Ectodermal cell (in vitro differentiated cells): ENCODE results near the gene ZNF536.

Source experiments
- H3K27ac ChIP-seq: 2 replicates; pipeline ENCODE4 v1.7.0; 2013; ENCODE audit warnings: mild to moderate bottlenecking, low read depth, low read length; ENCODE audit not compliant: insufficient read depth, poor library complexity, severe bottlenecking
- H3K27me3 ChIP-seq: 2 replicates; pipeline ENCODE4 v1.7.0; 2013; ENCODE audit warnings: mild to moderate bottlenecking, low read length; ENCODE audit not compliant: insufficient read depth, control insufficient read depth, poor library complexity, severe bottlenecking
- H3K36me3 ChIP-seq: one replicate; pipeline ENCODE4 v1.7.0; 2013; ENCODE audit warnings: low read length; ENCODE audit not compliant: control insufficient read depth, insufficient read depth
- H3K4me1 ChIP-seq: one replicate; pipeline ENCODE4 v1.7.0; 2013; ENCODE audit warnings: low read length; ENCODE audit not compliant: control insufficient read depth, insufficient read depth
- H3K4me3 ChIP-seq: 2 replicates; pipeline ENCODE4 v1.7.0; 2013; ENCODE audit warnings: low read depth, low read length, control low read depth; ENCODE audit not compliant: insufficient read depth
- H3K9me3 ChIP-seq: 2 replicates; pipeline ENCODE4 v1.7.0; 2013; ENCODE audit warnings: mild to moderate bottlenecking, low read length, moderate library complexity; ENCODE audit not compliant: control insufficient read depth
- WGBS, 2 experiments: methylation state at CpG; one replicate each; pipeline ENCODE4 v1.1.7; 2013; ENCODE audit warnings: missing lambda C conversion rate in 2 of 2; 5-methylcytosine and 5-hydroxymethylcytosine counted together

ZNF536 gene

DNA sequence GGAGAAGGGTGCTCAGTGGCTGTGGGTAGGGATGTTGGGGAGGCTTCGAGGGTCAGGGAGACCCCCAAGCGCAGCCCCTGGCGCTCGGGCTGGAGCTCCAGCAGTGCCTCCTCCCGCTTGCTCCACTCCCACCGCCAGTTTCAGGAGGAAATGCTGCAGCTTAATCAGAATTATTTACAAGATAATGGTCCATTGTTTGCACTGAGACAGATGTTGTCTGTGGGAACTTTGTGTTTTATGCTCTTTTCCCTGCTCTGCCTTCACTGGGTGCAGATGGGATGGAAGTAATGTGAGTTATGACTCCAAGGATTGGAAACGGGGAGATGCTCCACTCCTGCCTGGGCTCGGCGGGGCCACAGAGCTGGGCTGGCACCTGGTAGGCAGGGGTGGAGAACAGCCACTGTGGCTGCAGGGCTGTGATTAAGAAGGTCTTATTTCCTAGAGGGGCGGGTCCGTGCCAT is 192.4 kb downstream of the ZNF536 start:
- Histone ChIP-seq H3K27me3 (no peaks in the 10 kb centered on the region), H3K27ac (no peak overlapping the region), H3K36me3 (no peaks in the 10 kb centered on the region), H3K9me3 (no peaks in the 10 kb centered on the region), H3K4me3 (no peak overlapping the region), H3K4me1 (no peaks in the 10 kb centered on the region)
- 59 to 63% methylated on average over 11 of the region's 11 CpGs for WGBS, 2 experiments

DNA sequence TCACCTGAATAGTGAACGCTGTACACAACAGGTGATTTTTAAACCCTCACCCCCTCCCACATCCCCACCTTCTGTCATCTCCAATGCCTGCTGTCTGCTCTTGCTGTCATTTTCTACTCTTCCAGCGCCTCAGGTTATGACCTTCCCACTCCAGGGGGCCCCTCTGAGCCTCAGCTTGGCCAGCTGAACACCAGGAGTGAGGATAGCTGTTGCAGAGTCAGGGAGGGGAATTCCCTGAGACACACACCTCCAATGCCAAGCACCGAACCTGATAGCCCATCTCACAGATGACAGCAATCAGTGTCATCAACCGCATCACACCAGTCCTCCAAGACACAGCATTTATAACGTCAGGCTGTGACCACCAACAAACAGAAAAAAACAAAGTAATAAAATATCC is 193.5 kb downstream of the ZNF536 start:
- Histone ChIP-seq H3K9me3 (no peaks in the 10 kb centered on the region), H3K4me3 (no peak overlapping the region), H3K4me1 (no peaks in the 10 kb centered on the region), H3K27me3 (no peaks in the 10 kb centered on the region), H3K27ac (no peak overlapping the region), H3K36me3 (no peaks in the 10 kb centered on the region)
- 65 to 74% methylated on average over 5 of the region's 5 CpGs for WGBS, 2 experiments

DNA sequence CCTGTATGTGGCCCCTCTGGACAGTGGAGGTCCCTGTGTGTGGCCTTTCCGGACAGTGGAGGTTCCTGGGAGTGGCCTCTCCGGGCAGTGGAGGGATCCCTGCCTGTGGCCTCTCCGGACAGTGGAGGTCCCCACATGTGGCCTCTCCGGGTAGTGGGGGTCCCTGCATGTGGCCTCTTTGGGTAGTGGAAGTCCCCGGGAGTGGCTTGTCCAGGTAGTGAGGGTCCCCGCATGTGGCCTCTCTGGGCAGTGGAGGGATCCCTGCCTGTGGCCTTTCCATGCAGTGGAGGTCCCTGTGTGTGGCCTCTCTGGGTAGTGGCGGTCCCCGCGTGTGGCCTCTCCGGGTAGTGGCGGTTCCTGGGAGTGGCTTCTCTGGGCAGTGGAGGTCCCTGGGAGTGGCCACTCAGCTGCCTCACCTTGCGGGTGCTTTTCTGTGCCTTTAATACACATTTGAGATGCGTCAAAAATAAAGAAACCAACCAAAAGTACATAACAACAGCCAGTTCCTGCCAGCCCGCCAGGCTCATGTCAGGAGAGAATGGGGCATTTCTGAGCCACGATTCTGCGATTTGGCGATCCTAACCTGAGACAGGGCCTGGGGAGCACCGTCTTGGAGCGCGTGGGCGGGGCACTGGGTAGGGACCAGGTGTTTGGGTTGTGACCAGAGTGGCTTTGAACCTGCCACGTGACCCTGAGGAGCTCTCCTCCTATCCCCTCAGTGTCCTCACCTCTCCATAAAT is 194.7 kb downstream of the ZNF536 start:
- Histone ChIP-seq H3K4me1 (no peaks in the 10 kb centered on the region), H3K9me3 (no peaks in the 10 kb centered on the region), H3K27ac (no peak overlapping the region), H3K4me3 (no peak overlapping the region), H3K36me3 (no peaks in the 10 kb centered on the region), H3K27me3 (no peaks in the 10 kb centered on the region)
- WGBS, 2 experiments = 90% methylated on average over 22 of the region's 22 CpGs

DNA sequence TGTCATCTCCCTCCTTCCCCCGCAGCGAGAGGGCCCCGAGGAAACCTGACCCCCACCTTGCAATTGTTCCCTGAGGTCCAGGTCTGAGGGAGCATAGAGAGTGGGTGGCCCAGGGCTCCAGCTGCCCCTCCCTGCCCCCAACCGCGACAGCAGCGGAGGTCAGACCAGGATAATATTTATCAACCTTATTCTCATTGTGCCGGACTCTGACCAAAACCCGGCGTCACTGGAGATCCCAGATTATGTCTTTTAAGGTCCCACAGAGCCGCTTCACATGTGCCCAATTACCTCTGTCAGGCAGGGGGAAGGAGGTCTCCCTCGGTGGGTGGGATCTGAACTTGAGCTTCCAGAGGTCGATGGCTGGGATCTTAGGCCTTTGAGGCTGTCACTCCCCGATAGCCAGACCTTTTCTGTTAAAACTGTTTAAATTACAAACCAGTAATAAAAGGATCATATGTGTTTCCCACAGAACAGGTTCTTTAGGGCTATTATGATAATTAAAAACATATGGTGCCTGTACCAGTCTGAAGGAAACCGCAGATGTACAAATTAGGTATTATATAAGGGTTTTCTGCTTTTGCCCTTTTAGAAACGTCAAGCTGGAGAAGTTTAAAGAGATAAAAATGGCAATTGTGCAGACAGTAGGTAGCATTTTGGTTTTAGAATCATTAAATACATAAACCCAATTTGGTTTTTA is 195.5 kb downstream of the ZNF536 start:
- no peaks in the 10 kb centered on the region for H3K4me1 ChIP-seq
- 85 to 87% methylated on average over 15 of the region's 15 CpGs for WGBS, 2 experiments
- H3K9me3 ChIP-seq = no peaks in the 10 kb centered on the region
- H3K27me3 ChIP-seq = no peaks in the 10 kb centered on the region
- no peak overlapping the region for H3K27ac ChIP-seq
- H3K36me3 ChIP-seq = no peaks in the 10 kb centered on the region
- no peak overlapping the region for H3K4me3 ChIP-seq

DNA sequence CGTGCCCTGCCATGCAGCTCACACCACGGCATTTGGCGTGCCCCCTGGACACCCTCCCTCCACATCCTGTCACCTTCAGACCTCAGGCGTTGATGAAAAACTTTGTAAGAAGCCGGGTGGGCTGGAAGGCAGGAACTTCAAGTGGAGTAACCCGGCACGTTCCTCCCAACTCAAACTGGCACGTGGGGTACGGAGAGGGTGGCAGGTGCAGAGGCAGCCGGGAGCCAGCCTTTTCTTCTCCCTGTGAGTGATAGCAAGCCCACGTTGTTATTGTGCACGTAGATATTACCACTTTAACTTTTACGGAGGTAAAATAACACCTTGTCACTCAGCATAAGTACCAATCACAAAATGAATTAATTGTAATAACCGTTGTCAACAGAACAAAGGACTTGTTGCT is 198.0 kb downstream of the ZNF536 start:
- H3K9me3 ChIP-seq = no peaks in the 10 kb centered on the region
- WGBS, 2 experiments = 95% methylated on average over 14 of the region's 14 CpGs
- H3K27ac ChIP-seq = no peak overlapping the region
- no peaks in the 10 kb centered on the region for H3K4me1 ChIP-seq
- no peak overlapping the region for H3K4me3 ChIP-seq
- H3K36me3 ChIP-seq = no peaks in the 10 kb centered on the region
- H3K27me3 ChIP-seq = no peaks in the 10 kb centered on the region

DNA sequence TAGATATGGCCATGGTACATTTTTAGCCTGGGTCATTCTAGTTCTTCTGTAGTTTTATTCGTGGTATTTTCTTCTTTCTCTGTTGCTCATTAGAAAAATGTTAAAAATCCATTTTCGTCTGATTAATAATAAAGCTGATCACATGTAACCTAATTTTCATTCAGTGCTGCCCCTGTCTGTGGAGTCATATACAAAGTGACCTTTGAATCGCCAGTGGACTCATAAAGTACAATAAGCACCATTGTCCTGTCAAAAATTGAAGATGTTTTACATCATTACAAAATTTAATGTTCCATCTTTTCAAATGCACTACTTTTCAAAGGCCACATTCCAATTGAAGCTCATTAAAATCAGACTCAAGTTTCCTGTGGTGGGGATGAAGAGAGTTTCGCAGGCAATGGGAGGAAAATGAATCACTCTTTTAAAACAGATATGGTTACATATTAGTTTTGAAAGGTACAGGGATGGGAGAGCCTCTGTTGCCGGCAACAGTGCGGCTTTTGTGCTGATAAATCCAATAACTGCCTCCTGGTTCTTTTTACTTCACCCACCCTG is 205.4 kb downstream of the ZNF536 start:
- no peaks in the 10 kb centered on the region for H3K27me3 ChIP-seq
- H3K4me1 ChIP-seq = no peaks in the 10 kb centered on the region
- WGBS, 2 experiments = 88 to 93% methylated on average over 4 to 5 of the region's 6 CpGs
- no peak overlapping the region for H3K27ac ChIP-seq
- H3K4me3 ChIP-seq = no peak overlapping the region
- no peaks in the 10 kb centered on the region for H3K36me3 ChIP-seq
- no peaks in the 10 kb centered on the region for H3K9me3 ChIP-seq

DNA sequence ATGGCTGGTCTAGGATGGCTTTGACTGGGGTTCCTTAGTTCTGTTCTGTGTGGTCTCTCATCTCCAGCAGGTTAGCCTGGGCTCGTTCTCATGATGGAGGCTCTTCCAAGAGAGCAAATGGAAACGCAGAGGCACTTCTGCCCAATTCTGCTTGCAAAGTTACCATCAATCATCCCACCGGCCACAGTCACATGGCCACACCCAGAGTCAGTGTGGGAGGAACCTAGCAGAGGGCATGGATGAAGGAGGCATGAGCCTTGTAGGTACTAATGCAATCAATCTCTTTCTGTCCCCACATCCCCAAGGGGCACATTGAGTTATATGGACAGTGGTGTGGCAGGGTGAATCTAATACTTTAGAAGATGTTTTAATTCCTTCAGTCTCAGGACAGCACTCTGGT is 207.2 kb downstream of the ZNF536 start:
- WGBS, 2 experiments = 92 to 98% methylated on average over 3 of the region's 3 CpGs
- Histone ChIP-seq H3K4me3 (no peak overlapping the region), H3K36me3 (no peaks in the 10 kb centered on the region), H3K27me3 (no peaks in the 10 kb centered on the region), H3K4me1 (no peaks in the 10 kb centered on the region), H3K9me3 (no peaks in the 10 kb centered on the region), H3K27ac (no peak overlapping the region)

DNA sequence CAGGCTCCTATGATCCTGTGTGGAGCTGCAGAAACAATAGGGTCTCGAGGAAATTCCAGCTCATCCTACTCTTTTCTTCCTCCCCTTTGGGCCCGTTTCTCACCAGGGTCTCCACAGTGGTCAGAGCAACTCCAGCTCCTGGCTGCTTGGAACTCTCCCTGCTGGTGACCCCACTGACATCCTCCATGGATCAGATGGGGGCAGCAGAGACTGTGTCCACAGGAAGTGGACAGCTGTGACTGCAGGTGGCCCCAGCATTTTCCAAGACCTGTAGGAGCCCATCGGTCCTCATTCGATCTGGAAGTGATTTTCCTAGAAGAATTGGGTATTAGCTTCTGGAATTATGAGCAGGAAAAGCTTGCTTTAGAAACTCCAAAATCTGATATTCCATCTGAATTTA is 208.5 kb downstream of the ZNF536 start:
- H3K4me1 ChIP-seq = no peaks in the 10 kb centered on the region
- no peak overlapping the region for H3K27ac ChIP-seq
- H3K4me3 ChIP-seq = no peak overlapping the region
- no peaks in the 10 kb centered on the region for H3K9me3 ChIP-seq
- no peaks in the 10 kb centered on the region for H3K36me3 ChIP-seq
- H3K27me3 ChIP-seq = no peaks in the 10 kb centered on the region
- WGBS, 2 experiments = 87 to 98% methylated on average over 4 of the region's 4 CpGs

DNA sequence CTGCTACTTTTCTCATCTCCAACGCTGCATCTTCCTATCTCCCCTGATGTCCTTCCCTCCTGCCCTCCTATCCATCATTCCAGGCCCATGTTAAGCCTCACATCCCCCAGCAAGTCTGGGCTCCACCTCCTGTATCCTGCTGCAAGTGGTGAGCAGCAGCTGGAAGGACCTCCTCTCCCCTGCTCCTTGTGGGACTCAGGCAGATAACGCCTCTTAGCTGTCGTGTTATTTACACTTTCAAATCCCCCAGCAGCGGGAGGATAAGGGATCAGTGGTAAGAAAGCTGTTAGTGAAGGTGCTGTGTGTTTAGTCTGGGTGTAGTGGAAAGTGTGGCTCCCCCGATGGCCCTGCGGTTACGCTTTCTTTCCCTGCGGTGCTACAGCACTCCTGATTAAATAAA is 211.9 kb downstream of the ZNF536 start:
- H3K4me3 ChIP-seq = no peak overlapping the region
- H3K27ac ChIP-seq = no peak overlapping the region
- H3K9me3 ChIP-seq = no peaks in the 10 kb centered on the region
- no peaks in the 10 kb centered on the region for H3K27me3 ChIP-seq
- H3K36me3 ChIP-seq = no peaks in the 10 kb centered on the region
- no peaks in the 10 kb centered on the region for H3K4me1 ChIP-seq
- 62 to 65% methylated on average over 7 to 8 of the region's 8 CpGs for WGBS, 2 experiments

DNA sequence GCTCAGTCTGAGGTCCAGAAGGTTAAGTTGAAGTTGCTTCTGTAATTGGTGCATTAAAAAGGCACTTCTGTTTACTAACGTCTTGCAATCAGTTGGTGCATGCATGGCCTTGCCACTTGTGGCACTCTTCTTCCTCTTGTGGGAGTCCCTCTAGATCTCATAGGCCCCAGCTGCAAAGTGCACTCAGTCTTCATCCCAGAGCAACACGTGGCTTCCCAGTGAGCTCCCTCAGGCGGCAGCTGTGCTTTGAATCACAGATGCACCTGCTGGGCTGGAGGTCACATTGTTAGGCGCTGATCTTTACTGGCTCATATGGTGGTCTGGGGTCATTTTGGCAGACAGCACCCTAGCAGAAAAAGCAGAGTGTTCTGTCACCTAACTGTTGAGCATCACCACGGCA is 215.7 kb downstream of the ZNF536 start:
- H3K4me1 ChIP-seq = no peaks in the 10 kb centered on the region
- no peak overlapping the region for H3K27ac ChIP-seq
- no peaks in the 10 kb centered on the region for H3K9me3 ChIP-seq
- 60 to 67% methylated on average over 5 of the region's 5 CpGs for WGBS, 2 experiments
- no peak overlapping the region for H3K4me3 ChIP-seq
- H3K27me3 ChIP-seq = no peaks in the 10 kb centered on the region
- no peaks in the 10 kb centered on the region for H3K36me3 ChIP-seq
